Measurements from ENCODE around the gene ZBTB20.

DNA sequence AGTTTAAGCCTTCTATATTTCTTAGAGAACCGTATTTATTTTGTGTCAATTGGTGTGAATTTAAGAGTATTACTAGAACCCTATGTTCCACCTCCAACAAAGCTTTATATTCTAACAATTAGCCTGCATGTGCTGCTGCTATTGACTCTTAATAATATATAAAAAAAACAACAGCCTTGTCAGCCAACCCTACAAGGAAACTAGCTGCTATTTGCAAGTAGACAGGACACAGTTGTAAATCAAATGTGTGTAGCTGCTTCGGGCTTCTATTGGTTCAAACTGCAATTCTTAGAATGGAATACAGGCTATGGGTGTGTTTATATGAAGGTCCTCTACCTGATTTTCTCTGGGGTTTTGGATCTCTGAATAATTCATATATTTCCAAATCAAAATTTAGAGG lies 60.7 kb downstream of the ZBTB20 start:
- TF ChIP-seq, protein P1, sequence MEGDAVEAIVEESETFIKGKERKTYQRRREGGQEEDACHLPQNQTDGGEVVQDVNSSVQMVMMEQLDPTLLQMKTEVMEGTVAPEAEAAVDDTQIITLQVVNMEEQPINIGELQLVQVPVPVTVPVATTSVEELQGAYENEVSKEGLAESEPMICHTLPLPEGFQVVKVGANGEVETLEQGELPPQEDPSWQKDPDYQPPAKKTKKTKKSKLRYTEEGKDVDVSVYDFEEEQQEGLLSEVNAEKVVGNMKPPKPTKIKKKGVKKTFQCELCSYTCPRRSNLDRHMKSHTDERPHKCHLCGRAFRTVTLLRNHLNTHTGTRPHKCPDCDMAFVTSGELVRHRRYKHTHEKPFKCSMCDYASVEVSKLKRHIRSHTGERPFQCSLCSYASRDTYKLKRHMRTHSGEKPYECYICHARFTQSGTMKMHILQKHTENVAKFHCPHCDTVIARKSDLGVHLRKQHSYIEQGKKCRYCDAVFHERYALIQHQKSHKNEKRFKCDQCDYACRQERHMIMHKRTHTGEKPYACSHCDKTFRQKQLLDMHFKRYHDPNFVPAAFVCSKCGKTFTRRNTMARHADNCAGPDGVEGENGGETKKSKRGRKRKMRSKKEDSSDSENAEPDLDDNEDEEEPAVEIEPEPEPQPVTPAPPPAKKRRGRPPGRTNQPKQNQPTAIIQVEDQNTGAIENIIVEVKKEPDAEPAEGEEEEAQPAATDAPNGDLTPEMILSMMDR (IDR thresholded peaks at IDR 0.05), result no peak
- TF ChIP-seq POLR2A (IDR thresholded peaks at IDR 0.05; ENCODE audit: low read depth) (no peak), POLR2AphosphoS5 (IDR thresholded peaks at IDR 0.05) (no peak)

Measured in esophagus muscularis mucosa (tissue), 3 donors.